Tibial artery (tissue), 4 donors: ENCODE data around the gene FOXO3.
A peak's percentile ranks its signal among the peaks of the same experiment; 100 is the strongest.

Experiments
- DNase-seq, 2 donors: peaks; one replicate each; pipeline ENCODE4 v3.0.0-alpha.2; 2019
- H3K27ac ChIP-seq, 2 donors: fragments of 200-600 bp; sonication (generic) in 1 of 2; 1 replicate in 1 of 2; 2 replicates in 1 of 2; pipeline ENCODE4 v1.5.1; 2018 to 2019; ENCODE audit warnings: mild to moderate bottlenecking in 1 of 2
- H3K27me3 ChIP-seq, 2 donors: fragments of 200-600 bp; sonication (generic) in 1 of 2; one replicate each; pipeline versions ENCODE4 v1.5.1 to v1.6.0; 2016 to 2019
- H3K36me3 ChIP-seq, 3 donors: fragments of 200-600 bp; sonication (generic) in 2 of 3; one replicate each; pipeline ENCODE4 v1.5.1; 2016 to 2019; ENCODE audit warnings: mild to moderate bottlenecking in 2 of 3
- H3K4me1 ChIP-seq, 4 donors: fragments of 200-600 bp; sonication (generic) in 2 of 4; 1 replicate in 3 of 4; 2 replicates in 1 of 4; pipeline ENCODE4 v1.5.1; 2016 to 2019
- H3K4me3 ChIP-seq, 2 donors: fragments of 200-600 bp; sonication (generic) in 1 of 2; 1 replicate in 1 of 2; 2 replicates in 1 of 2; pipeline ENCODE4 v1.5.1; 2018 to 2019; ENCODE audit warnings: mild to moderate bottlenecking in 2 of 2
- H3K9me3 ChIP-seq, 3 donors: fragments of 200-600 bp; sonication (generic) in 1 of 3; one replicate each; pipeline ENCODE4 v1.5.1; 2016 to 2019
- intact Hi-C: fragments of 100-400 bp; cut with DNase I; formaldehyde crosslinking; loops from one replicate; pipeline ENCODE4 v1.15.0; 2023; ENCODE audit warnings: low total_unique reads
- TF ChIP-seq, protein P1 (sequence below), 2 experiments: fragments of 200-600 bp in 1 of 2; fragments of 450-650 bp in 1 of 2; IDR thresholded peaks; one replicate each; pipeline ENCODE4 v1.5.1; 2017 to 2019; ENCODE audit warnings: antibody characterized with exemption in 2 of 2, mild to moderate bottlenecking in 1 of 2, moderate library complexity in 1 of 2

The FOXO3 gene

GRCh38 chr6:108574457-108575141, 13.9 kb downstream of the FOXO3 start:
- TF ChIP-seq, protein P1, sequence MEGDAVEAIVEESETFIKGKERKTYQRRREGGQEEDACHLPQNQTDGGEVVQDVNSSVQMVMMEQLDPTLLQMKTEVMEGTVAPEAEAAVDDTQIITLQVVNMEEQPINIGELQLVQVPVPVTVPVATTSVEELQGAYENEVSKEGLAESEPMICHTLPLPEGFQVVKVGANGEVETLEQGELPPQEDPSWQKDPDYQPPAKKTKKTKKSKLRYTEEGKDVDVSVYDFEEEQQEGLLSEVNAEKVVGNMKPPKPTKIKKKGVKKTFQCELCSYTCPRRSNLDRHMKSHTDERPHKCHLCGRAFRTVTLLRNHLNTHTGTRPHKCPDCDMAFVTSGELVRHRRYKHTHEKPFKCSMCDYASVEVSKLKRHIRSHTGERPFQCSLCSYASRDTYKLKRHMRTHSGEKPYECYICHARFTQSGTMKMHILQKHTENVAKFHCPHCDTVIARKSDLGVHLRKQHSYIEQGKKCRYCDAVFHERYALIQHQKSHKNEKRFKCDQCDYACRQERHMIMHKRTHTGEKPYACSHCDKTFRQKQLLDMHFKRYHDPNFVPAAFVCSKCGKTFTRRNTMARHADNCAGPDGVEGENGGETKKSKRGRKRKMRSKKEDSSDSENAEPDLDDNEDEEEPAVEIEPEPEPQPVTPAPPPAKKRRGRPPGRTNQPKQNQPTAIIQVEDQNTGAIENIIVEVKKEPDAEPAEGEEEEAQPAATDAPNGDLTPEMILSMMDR (IDR thresholded peaks at IDR 0.05), result no peak
- Histone ChIP-seq H3K4me1 (peaks cover 0 to 99% (median 69%) of the 10 kb centered on the region in 4 donors), H3K9me3 (no peaks in the 10 kb centered on the region), H3K4me3 (peak overlapping the region; percentile 5 to 31), H3K27ac (peak overlapping the region; percentile 4 to 21), H3K27me3 (no peaks in the 10 kb centered on the region), H3K36me3 (peaks cover 29 to 46% (median 45%) of the 10 kb centered on the region in 3 donors)
- intact Hi-C loops, result no loop called here
- DNase-seq, result no peak

DNA sequence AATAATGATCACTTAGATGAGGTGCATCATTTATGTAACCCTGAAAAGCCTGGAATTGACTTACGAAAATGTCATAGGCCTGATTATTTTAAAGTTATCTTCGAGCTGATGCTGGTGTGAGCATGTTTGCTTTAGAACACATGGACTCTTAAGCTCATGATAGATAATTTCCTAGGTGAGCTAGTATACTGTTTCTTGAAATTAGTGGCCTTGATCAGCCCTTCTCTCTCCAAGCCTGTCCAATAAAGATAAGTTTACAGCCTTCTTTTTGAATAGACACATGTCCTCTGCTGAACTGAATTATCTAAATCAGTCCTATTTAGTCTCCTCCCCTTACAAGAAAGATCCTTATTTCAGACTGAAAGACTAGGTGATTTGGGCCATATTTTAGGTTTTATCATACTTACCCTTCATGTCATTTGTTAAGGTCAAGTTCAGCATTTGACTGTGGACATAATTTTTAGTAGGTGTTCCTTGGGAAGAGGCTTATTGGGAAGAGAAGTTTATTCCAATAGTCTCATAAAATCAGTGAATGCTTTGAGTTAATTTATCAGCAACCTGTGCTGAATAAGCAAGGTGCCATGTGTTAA, 15.3 kb downstream of the FOXO3 start:
- Histone ChIP-seq H3K9me3 (no peaks in the 10 kb centered on the region), H3K36me3 (peaks cover 17 to 32% (median 31%) of the 10 kb centered on the region in 3 donors), H3K4me1 (peaks cover 0 to 100% (median 78%) of the 10 kb centered on the region in 4 donors), H3K4me3 (no peak overlapping the region), H3K27ac (peak overlapping the region in 1 of 2 donors; percentile 40), H3K27me3 (no peaks in the 10 kb centered on the region)
- TF ChIP-seq, protein P1 (IDR thresholded peaks at IDR 0.05), result no peak
- intact Hi-C loops, result no loop called here
- DNase-seq, result no peak

DNA sequence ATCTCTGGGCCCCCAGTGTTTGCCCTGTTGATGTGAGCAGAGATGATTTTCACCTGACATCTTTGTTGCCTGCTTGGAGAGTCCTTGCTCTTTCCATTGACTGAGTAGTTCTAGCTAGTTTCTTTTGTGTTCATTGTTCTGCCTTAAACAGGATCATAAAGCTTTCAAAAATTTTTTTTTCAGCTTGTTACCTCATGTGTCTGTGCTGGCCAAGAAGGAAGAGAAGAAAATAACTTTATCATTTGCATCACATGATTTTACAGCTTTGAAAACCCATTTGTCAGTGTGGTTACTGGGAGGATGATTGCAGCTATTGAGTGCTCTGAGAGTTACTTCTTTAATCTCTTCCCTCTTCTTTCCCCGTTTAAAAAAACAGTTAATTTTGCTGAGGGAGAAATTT, 16.0 kb downstream of the FOXO3 start:
- intact Hi-C loops, result no loop called here
- peak overlapping the region; percentile 36 to 40 for H3K27ac ChIP-seq
- H3K36me3 ChIP-seq, result peaks cover 10 to 27% (median 25%) of the 10 kb centered on the region in 3 donors
- no peak overlapping the region for H3K4me3 ChIP-seq
- H3K27me3 ChIP-seq, result no peaks in the 10 kb centered on the region
- no peaks in the 10 kb centered on the region for H3K9me3 ChIP-seq
- DNase-seq, result no peak
- peaks cover 0 to 100% (median 76%) of the 10 kb centered on the region in 4 donors for H3K4me1 ChIP-seq
- TF ChIP-seq, protein P1 (IDR thresholded peaks at IDR 0.05), result no peak

DNA sequence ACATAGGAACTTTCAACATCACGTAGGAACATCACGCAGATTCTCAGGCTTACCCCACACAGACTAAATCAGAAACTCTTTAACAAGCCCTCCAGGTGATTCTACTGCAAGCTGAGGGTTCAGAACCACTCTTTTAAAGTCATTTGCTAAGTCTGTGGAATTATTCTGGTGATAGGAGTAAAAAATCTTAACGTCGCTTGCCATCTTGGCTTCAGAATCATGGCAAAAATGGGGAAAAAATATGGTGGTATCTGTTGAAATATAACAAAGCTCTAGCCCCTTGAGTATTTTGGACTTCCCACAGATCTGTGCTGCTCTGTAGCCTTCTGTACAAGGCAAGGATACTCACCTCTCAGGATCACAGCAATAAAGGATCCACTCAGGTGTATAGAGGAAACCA, 17.4 kb downstream of the FOXO3 start:
- Histone ChIP-seq H3K36me3 (peaks cover 0 to 13% (median 13%) of the 10 kb centered on the region in 3 donors), H3K27me3 (no peaks in the 10 kb centered on the region), H3K4me3 (no peak overlapping the region), H3K27ac (peak overlapping the region; percentile 62 to 67), H3K4me1 (peaks cover 0 to 100% (median 81%) of the 10 kb centered on the region in 4 donors), H3K9me3 (no peaks in the 10 kb centered on the region)
- TF ChIP-seq, protein P1 (IDR thresholded peaks at IDR 0.05), result no peak
- no peak for DNase-seq
- intact Hi-C loops, result no loop called here

GRCh38 chr6:108578595-108579327, 18.0 kb downstream of the FOXO3 start:
- Histone ChIP-seq H3K36me3 (peaks cover 0 to 7% (median 7%) of the 10 kb centered on the region in 3 donors), H3K4me3 (no peak overlapping the region), H3K27me3 (no peaks in the 10 kb centered on the region), H3K4me1 (peaks cover 0 to 100% (median 84%) of the 10 kb centered on the region in 4 donors), H3K27ac (peak overlapping the region; percentile 62 to 67), H3K9me3 (no peaks in the 10 kb centered on the region)
- DNase-seq, result no peak
- TF ChIP-seq, protein P1 (IDR thresholded peaks at IDR 0.05), result no peak
- intact Hi-C loops, result no loop called here
